ENCODE data around the gene SLC23A2. TPM values are rescaled to one million over a fixed set of nuclear protein-coding genes. Genes with fewer than 3 reads are reported as not detected.
"Not testable (repeated sequence)": the region's sequence is repeated elsewhere in the genome, so short reads cannot be mapped to it uniquely, and the experiment has no call there.

Gene SLC23A2
- total RNA-seq, 1 donor from 2014 or later, result 10.0 TPM

DNA sequence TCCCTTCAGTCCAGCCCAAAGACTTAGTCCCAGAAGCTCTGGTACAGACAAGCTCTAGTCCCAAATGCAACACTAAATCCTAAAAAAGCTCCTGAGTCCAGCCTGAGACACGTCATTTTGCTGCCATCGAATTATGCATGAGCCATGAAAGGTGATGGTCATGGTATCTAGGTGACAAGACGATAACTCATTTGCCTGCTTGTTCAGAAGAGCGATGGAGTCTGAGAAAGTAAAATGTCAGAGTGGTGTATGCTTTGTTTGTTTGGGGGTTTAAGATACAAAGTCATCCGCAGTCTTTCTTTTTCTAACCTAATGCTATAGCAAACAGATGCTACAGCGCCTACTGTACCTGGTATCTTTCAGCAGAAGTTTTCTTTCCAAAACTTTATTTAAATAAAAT is 54.7 kb downstream of the SLC23A2 start:
- DNase-seq (ENCODE audit: low spot score), result no peak
- intact Hi-C loops (cut with DNase I), result no loop called here

DNA sequence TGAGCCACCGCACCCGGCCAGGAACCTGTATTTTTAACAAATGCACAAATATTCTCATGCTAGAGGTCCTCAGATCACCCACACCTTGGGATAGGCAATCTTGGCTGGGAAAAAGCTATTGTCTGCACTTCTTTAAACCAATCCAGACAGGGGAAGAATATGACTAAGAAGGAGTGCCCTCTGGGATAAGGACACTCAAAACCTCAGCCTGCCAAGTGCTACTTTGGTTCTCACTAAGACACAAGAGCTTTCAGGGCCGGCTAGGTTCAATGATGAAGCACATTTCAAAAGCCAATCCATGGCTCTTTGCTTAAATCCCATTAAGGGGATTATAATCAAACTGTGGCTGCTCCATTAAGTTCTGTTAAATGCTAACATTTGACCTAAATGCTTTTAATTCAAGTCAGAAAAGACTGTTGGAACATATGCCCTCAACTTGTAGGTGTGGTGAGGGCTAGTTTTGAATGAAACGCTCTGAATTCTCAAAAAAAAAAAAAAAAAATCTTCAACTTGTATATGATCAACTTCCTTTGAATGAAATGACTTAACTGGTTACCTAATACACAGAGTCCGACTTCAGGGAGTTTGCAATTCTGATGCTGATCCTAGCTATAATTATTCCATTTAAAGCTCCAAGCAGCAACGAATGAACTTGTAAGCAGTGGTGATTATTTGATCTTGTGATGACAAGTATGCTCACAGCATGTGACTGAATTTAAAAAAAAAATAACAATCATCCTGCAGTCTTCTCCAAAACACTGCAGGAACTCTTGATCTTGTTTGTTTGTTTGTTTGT is 56.6 kb downstream of the SLC23A2 start:
- intact Hi-C loops (cut with DNase I), result no loop called here
- no peak for DNase-seq (ENCODE audit: low spot score)

DNA sequence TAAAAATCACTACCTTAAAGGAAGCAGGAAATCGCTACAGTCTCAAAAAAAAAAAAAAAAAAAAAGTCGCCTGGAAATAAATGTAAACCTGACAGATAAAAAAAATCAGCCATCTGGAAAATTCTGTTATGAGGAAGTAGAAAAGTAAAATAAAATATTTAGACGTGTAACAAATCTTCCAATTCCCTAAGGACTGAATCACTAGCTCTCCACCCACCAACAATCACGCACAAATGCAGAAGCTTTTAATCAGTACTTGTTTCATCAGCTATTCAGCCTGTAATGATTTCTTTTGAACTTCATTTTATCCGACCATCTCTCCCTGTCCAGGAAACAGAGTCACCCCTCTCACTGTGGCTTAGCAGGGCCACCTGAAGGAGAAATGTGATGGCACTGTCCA is 59.0 kb downstream of the SLC23A2 start:
- no peak for DNase-seq (ENCODE audit: low spot score)
- intact Hi-C loops (cut with DNase I), result no loop called here

DNA sequence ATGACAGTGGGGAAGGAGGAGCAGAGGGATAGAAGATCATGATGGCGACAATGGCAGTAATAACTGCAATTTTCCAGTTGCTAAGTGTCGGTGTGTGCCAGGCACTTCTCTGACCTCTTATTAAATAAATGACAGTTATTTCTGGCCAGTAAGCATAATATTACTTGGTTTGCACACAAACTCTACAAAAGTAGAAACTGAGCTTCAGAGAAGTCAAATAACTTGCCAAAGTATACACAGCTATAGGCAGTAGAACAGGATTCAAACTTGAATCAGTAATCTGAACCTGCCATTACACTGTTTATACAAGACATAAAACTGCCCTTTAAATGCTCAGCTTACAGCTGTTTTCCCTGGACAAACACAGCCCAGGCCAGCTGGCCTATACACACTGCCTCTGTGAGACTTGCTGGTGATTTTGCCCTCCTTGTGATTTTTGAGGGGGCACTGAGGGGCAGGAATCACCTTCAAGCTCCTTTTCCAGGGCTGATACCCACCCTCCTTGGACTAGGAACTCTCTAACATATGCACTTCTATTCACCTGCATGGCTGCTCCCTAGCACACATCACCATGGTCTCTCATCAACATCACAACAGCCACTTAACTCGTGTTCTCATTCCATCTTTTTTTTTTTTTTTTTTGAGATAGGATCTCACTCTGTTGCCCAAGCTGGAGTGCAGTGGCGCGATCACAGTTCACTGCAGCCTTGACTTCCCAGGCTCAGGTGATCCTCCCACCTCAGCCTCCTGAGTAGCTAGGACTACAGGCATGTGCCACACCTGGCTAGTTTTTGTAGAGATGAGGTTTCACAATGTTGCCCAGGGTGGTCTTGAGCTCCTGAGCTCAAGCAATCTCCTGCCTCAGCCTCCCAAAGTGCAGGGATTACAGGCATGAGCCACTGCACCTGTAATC is 63.6 kb downstream of the SLC23A2 start:
- no peak for DNase-seq (ENCODE audit: low spot score)
- intact Hi-C loops (cut with DNase I), result no loop called here

DNA sequence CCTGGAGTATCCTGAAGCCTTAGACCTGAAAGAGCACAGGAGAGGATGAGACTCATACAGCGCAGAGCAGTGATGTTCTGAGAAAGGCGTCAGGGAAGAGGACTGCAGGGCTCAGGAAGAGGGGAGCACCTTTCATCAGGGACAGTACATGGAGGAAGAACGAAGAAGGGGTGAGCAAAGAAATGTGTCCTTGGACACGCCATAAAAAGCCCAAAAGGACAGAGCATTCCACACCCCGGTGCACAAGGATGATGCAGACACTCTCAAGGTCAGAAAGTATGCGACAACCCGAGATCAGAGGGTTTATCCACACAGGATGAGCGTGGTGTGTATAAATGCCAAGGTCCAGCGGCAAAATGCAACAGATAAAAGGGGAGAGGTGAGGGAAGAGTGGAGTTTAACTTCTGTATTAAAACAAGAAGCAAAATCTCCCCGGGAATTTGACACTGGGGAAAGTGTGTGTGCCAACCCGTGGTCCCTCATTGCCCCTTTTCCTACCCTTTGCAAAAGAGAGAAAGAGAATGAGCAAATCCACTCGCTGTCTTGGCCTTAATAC is 64.4 kb downstream of the SLC23A2 start:
- DNase-seq (ENCODE audit: low spot score), result no peak

DNA sequence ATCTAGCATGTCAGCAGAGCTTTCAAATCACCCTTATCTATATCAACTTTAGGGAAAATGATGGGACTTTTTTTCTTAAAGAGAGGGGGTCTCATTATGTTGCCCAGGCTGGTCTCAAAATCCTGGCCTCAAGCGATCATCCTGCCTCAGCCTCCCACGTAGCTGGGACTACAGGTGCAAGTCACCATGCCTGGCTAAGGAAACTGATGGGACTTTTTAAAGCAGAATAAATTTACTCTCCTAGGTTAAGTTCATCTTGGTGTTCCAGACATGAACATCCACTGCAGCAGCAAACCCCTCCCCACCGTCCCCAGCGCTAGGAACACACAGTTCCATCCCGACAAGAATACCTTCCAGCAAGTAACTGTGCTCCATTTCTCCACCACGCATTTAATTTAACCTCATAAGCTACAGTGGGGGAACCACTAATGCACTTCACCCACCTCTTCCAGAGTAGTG is 64.9 kb downstream of the SLC23A2 start:
- no peak for DNase-seq (ENCODE audit: low spot score)
- intact Hi-C loops (cut with DNase I), result no loop called here

More for the DNA sequence above, 64.4 kb downstream of the SLC23A2 start:
- intact Hi-C loops (cut with DNase I), result no loop called here

- intact Hi-C loops (cut with DNase I), result no loop called here
These were observed 69.2 kb downstream of the SLC23A2 start for GRCh38 chr20:4932061-4932460.

DNA sequence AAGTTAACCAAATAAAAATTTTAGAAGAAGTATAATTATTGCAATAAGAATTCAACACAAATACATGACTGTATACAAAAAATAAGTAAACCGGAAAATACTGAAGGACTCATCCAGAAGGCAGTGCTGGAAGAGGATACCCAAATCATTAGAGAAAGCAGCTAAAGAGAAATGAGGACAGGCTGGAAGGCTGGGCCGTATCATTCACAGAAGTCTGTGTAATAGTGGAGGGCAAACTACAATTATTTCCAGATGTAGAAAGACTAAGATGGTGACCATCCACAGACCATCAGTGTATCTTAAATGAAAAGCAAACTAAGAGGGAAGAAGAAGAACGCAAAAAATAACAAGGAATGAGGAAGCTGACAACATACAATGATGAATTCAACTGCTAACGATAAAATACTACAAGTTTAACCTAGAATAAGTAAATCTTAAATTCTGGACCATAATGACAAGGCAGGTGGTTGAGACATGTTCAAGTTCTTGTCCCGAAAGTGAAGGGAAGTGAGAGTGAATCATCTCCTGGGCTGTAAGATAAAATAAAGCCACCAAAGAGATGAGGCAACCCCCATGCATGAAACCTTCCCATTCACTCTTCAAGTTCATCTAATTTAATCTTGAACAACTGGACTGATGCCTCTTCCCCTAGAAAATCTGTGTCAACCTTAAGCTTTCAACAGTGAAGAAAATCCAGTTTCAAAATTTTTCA is 71.5 kb downstream of the SLC23A2 start:
- DNase-seq (ENCODE audit: low spot score), result no peak
- intact Hi-C loops (cut with DNase I), result no loop called here

More at GRCh38 chr20:4932061-4932460, 69.2 kb downstream of the SLC23A2 start:
- DNase-seq (ENCODE audit: low spot score), result no peak

GRCh38 chr20:4926531-4927156 is 74.7 kb downstream of the SLC23A2 start:
- no peak for DNase-seq (ENCODE audit: low spot score)
- intact Hi-C loops (cut with DNase I), result no loop called here

DNA sequence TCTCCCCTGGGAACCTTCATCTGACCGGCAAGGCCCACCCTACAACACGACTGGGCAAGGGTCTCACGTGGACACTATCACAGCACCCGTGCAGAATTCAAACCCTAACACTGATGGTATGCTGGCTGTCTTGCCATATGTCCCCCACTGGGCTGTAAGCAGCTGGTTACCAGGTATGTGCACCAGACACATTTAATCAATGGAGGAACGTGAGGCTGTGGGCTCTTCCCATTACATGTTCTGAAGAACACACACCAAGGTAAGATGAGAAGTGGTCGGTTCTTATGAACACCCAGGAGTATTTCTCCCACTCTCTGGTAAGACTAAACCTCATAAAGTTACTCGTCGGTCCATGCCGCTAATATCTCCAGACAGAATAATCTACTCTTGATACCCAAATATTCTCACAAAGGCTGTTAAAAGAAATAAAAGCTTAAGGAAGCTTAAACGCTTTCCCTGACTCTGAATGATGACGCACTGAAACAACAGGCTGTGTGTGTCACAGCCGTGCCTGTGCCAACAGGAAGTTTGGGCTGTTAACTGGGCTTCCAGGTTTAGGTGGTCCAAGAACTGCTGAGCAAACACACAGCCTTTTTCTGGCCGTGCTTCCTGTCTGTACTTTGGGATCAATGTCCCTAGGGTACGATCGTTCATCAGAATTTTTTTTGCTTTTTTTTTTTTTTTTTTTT is 75.3 kb downstream of the SLC23A2 start:
- intact Hi-C loops (cut with DNase I), result no loop called here

DNA sequence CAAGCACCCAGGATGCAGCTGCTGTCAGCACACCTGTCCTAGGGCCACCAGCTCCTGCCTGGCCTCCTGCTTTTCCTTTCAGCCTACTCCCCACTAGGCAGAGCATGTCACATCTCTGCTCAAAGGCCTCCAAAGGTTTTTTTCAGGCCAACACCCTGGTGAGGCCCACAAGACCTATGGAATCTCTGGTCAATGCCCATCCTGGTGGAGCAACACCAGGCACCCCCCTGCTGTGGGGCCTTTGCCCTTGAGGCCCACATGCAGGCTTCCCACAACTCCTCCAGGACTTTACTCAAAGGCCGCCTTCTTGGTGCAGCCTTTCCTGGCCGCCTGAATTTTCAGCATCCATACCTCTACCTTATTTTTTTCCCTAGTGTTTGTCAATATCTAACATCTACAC is 76.9 kb downstream of the SLC23A2 start:
- no peak for DNase-seq (ENCODE audit: low spot score)
- intact Hi-C loops (cut with DNase I), result no loop called here

More for the DNA sequence above, 75.3 kb downstream of the SLC23A2 start:
- no peak for DNase-seq (ENCODE audit: low spot score)

- no peak for DNase-seq (ENCODE audit: low spot score)
- intact Hi-C loops (cut with DNase I), result no loop called here
These were observed 77.3 kb downstream of the SLC23A2 start for GRCh38 chr20:4924032-4924431.

DNA sequence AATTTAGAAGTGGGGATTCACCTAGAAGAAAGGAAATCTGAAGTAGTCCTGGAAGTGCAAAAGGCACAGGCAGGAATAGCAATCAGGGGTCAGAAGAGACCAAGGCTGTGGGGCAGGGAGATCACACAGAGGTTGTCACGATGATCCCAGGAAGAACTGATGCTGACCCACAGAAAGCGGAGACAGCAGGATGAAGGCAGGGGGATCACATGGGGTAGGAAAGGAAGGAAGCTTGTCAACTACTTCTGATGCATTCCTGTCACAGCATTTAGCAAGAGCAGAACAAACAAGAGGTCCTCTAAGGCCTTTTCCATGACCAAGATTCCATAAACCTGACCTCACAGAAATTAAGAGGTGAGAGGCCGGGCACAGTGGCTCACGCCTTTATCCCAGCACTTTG is 79.1 kb downstream of the SLC23A2 start:
- intact Hi-C loops (cut with DNase I), result no loop called here
- no peak for DNase-seq (ENCODE audit: low spot score)

GRCh38 chr20:4921271-4921670 is 80.0 kb downstream of the SLC23A2 start:
- intact Hi-C loops (cut with DNase I); DNase-seq (ENCODE audit: low spot score): not testable (repeated sequence)

DNA sequence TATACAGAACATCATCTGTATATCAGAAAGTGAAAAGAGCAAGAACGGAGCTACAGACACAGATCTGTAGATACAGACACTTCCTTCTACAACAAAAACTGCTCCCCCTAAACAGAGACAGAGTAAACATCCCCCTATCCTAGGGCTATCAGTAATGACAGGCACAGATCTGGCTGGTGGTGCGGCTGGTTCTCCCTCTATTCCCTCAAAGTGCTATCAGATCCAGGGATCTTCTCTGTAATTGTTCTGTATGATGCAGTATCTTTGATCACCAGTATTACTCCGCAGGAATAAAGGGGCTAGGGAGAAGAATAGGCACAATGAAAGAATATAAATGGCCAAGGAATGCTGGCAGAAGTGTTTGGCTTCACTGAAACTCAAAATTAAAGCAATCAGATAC is 80.7 kb downstream of the SLC23A2 start:
- intact Hi-C loops (cut with DNase I), result no loop called here
- DNase-seq (ENCODE audit: low spot score), result no peak

GRCh38 chr20:4920131-4920530 is 81.2 kb downstream of the SLC23A2 start:
- no peak for DNase-seq (ENCODE audit: low spot score)
- intact Hi-C loops (cut with DNase I), result no loop called here

- DNase-seq (ENCODE audit: low spot score), result no peak
- intact Hi-C loops (cut with DNase I), result no loop called here
These were observed 82.1 kb downstream of the SLC23A2 start for GRCh38 chr20:4919047-4919704.

DNA sequence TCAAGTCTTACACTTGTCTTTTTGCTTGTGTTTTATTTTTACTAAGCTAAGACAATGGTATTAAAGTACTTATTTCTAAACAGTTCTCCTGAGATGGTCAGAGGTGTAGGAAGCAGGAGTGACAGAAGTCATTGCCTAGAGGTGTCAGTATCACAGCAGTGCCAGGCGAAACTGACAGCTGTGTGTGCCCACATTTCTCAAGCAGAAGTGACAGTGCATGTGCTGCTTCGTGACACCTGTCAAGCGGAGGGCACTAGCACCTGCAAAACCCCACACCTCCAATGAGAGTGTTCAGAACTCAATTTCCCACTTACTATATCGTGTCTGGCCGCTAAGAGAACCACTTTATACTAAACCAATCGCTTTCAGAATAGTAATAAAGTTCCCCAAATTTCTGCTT is 82.8 kb downstream of the SLC23A2 start:
- DNase-seq (ENCODE audit: low spot score), result no peak

More for the DNA sequence above, 82.8 kb downstream of the SLC23A2 start:
- intact Hi-C loops (cut with DNase I), result no loop called here

Data from cardiac septum (tissue), 1 donor.